Measurements from ENCODE around the gene SUN2.

GRCh38 chr22:38751422-38752346 is 4.1 kb downstream of the SUN2 start:
- TF ChIP-seq CTCF (IDR thresholded peaks at IDR 0.05; ENCODE audit: low read depth, low read length) (no peak), EZH2phosphoT487 (IDR thresholded peaks at IDR 0.05; ENCODE audit: low read depth) (no peak)
